ENCODE results near the gene SRGAP3.
A peak's percentile ranks its signal among the peaks of the same experiment; 100 is the strongest.

Gene SRGAP3

DNA sequence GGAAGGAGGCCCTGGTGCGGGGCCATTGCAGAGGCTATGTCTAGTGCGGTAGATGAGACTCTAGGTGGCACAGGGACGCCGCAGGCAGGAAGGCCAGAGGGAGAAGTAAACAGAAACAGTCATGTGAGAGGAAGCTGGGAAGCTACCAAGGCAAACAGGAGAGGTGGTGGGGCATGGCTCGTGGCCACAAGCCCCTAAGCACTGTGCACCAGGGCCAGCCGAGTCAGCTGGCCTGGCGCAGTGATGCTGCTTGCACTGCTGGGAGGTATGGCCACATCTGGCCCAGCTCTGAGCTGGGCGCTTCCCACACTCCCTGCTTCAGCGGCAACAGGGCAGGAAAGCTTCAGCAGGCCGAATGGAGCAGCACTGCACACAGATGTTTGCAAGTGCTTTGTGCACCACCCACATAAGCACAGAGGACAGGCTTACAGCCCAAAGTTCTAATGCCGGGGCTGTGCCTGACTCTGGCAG lies 76.6 kb downstream of the SRGAP3 start:
- Histone ChIP-seq H3K27ac (ENCODE audit: low read length) (no peak overlapping the region), H3K36me3 (replicated peaks; ENCODE audit: low read depth, low read length) (peaks cover 3% of the 10 kb centered on the region)

GRCh38 chr3:9170851-9171160 lies 78.6 kb downstream of the SRGAP3 start:
- Histone ChIP-seq H3K9me3 (ENCODE audit: insufficient read depth, low read length) (no peaks in the 10 kb centered on the region), H3K4me2 (ENCODE audit: low read length) (no peak overlapping the region), H3K9ac (ENCODE audit: low read length) (no peak overlapping the region), H3K27ac (ENCODE audit: low read length) (no peak overlapping the region), H2AFZ (ENCODE audit: low read depth, low read length) (no peak overlapping the region), H3K79me2 (ENCODE audit: low read length) (no peaks in the 10 kb centered on the region), H3K27me3 (ENCODE audit: low read depth, low read length) (no peaks in the 10 kb centered on the region), H3K4me1 (ENCODE audit: low read length) (peaks cover 45% of the 10 kb centered on the region), H3K36me3 (replicated peaks; ENCODE audit: low read depth, low read length) (no peaks in the 10 kb centered on the region), H3K4me3 (ENCODE audit: low read length) (no peak overlapping the region), H4K20me1 (ENCODE audit: insufficient read depth, low read length) (no peaks in the 10 kb centered on the region)
- TF ChIP-seq EZH2phosphoT487 (IDR thresholded peaks at IDR 0.05; ENCODE audit: low read depth) (no peak), CTCF (IDR thresholded peaks at IDR 0.05; ENCODE audit: low read depth, low read length) (no peak)

More for the DNA sequence above, 76.6 kb downstream of the SRGAP3 start:
- peaks cover 44% of the 10 kb centered on the region for H3K4me1 ChIP-seq (ENCODE audit: low read length)
- H3K4me3 ChIP-seq (ENCODE audit: low read length): no peak overlapping the region
- no peaks in the 10 kb centered on the region for H4K20me1 ChIP-seq (ENCODE audit: insufficient read depth, low read length)
- H3K79me2 ChIP-seq (ENCODE audit: low read length): no peaks in the 10 kb centered on the region
- no peaks in the 10 kb centered on the region for H3K27me3 ChIP-seq (ENCODE audit: low read depth, low read length)
- no peak overlapping the region for H3K9ac ChIP-seq (ENCODE audit: low read length)
- H3K9me3 ChIP-seq (ENCODE audit: insufficient read depth, low read length): peaks cover 4% of the 10 kb centered on the region; the same call in 1 of the 2 replicates
- H2AFZ ChIP-seq (ENCODE audit: low read depth, low read length): no peak overlapping the region
- TF ChIP-seq CTCF (IDR thresholded peaks at IDR 0.05; ENCODE audit: low read depth, low read length): no peak
- TF ChIP-seq EZH2phosphoT487 (IDR thresholded peaks at IDR 0.05; ENCODE audit: low read depth): no peak
- H3K4me2 ChIP-seq (ENCODE audit: low read length): no peak overlapping the region

- Histone ChIP-seq H3K9me3 (ENCODE audit: insufficient read depth, low read length) (no peaks in the 10 kb centered on the region), H3K4me2 (ENCODE audit: low read length) (no peak overlapping the region), H3K36me3 (replicated peaks; ENCODE audit: low read depth, low read length) (no peaks in the 10 kb centered on the region), H3K4me3 (ENCODE audit: low read length) (no peak overlapping the region), H3K79me2 (ENCODE audit: low read length) (no peaks in the 10 kb centered on the region), H4K20me1 (ENCODE audit: insufficient read depth, low read length) (no peaks in the 10 kb centered on the region), H3K9ac (ENCODE audit: low read length) (no peak overlapping the region), H3K27ac (ENCODE audit: low read length) (no peak overlapping the region), H3K4me1 (ENCODE audit: low read length) (peaks cover 45% of the 10 kb centered on the region), H2AFZ (ENCODE audit: low read depth, low read length) (no peak overlapping the region), H3K27me3 (ENCODE audit: low read depth, low read length) (no peaks in the 10 kb centered on the region)
- TF ChIP-seq CTCF (IDR thresholded peaks at IDR 0.05; ENCODE audit: low read depth, low read length): no peak
- no peak for TF ChIP-seq EZH2phosphoT487 (IDR thresholded peaks at IDR 0.05; ENCODE audit: low read depth)
Measured at GRCh38 chr3:9169956-9170850, 79.2 kb downstream of the SRGAP3 start.

- H3K27ac ChIP-seq (ENCODE audit: low read length): peak overlapping the region; percentile 68; the same call in 1 of the 2 replicates
- TF ChIP-seq CTCF (IDR thresholded peaks at IDR 0.05; ENCODE audit: low read depth, low read length) (no peak), EZH2phosphoT487 (IDR thresholded peaks at IDR 0.05; ENCODE audit: low read depth) (no peak)
- H4K20me1 ChIP-seq (ENCODE audit: insufficient read depth, low read length): no peaks in the 10 kb centered on the region
- H3K79me2 ChIP-seq (ENCODE audit: low read length): no peaks in the 10 kb centered on the region
- H3K9ac ChIP-seq (ENCODE audit: low read length): no peak overlapping the region; the same call in 1 of the 2 replicates
- H3K9me3 ChIP-seq (ENCODE audit: insufficient read depth, low read length): no peaks in the 10 kb centered on the region
- H3K4me1 ChIP-seq (ENCODE audit: low read length): peaks cover 39% of the 10 kb centered on the region
- no peak overlapping the region for H2AFZ ChIP-seq (ENCODE audit: low read depth, low read length)
- H3K4me3 ChIP-seq (ENCODE audit: low read length): peak overlapping the region; percentile 49; the same call in 1 of the 2 replicates
- peak overlapping the region; percentile 89 for H3K4me2 ChIP-seq (ENCODE audit: low read length)
- no peaks in the 10 kb centered on the region for H3K36me3 ChIP-seq (replicated peaks; ENCODE audit: low read depth, low read length)
- no peaks in the 10 kb centered on the region for H3K27me3 ChIP-seq (ENCODE audit: low read depth, low read length)
Measured at GRCh38 chr3:9169326-9169725, 80.1 kb downstream of the SRGAP3 start.

Measured in OCI-LY3 (cell line).